Panc1 (cell line): ENCODE measurements around the gene SNRPA. TPM values are rescaled to one million over a fixed set of nuclear protein-coding genes. Genes with fewer than 3 reads are reported as not detected.
"Not testable (repeated sequence)": the region's sequence is repeated elsewhere in the genome, so short reads cannot be mapped to it uniquely, and the experiment has no call there.

Experiments
- ATAC-seq: fragments of 200-7000 bp; cut with Tn5 transposase; 2 replicates; pipeline ENCODE4 v1.9.1; 2020; ENCODE audit warnings: mild to moderate bottlenecking, moderate library complexity
- BruUV-seq: library from RNA; stranded (reverse); fragments of 400-500 nt; replicated peaks from 2 replicates; lab custom pipeline; 2021; lab: Mats Ljungman, UMichigan
- CTCF ChIA-PET: fragments of 300-600 bp; sonication (Branson Sonifier 250); formaldehyde crosslinking; loops from one replicate; lab custom pipeline; 2022; ENCODE audit warnings: antibody characterized with exemption; lab: Charles Lee
- POLR2A ChIA-PET: fragments of 300-600 bp; sonication (Branson Sonifier 250); formaldehyde crosslinking; loops from one replicate; lab custom pipeline; 2022; ENCODE audit warnings: antibody characterized with exemption; lab: Charles Lee
- DNase-seq: peaks from one replicate; pipeline ENCODE4 v3.0.0-alpha.2; 2010; ENCODE audit warnings: low read depth, low spot score
- H3K27ac ChIP-seq: 2 replicates; pipeline ENCODE4 v1.5.1; 2011; ENCODE audit warnings: mild to moderate bottlenecking, low read length, inconsistent platforms
- H3K27me3 ChIP-seq: fragments of 200-500 bp; sonication (Bioruptor generic); 2 replicates; pipeline ENCODE4 v1.6.0; 2014; ENCODE audit warnings: low read length, inconsistent platforms; ENCODE audit not compliant: control insufficient read depth, insufficient read depth
- H3K36me3 ChIP-seq: fragments of 200-500 bp; sonication (Bioruptor generic); 2 replicates; pipeline ENCODE4 v1.5.1; 2014; ENCODE audit warnings: inconsistent platforms, mild to moderate bottlenecking, low read length, moderate library complexity; ENCODE audit not compliant: control insufficient read depth, insufficient read depth
- H3K4me1 ChIP-seq: 2 replicates; pipeline ENCODE4 v1.5.1; 2011; ENCODE audit warnings: inconsistent platforms, mild to moderate bottlenecking, low read length, moderate library complexity; ENCODE audit not compliant: control insufficient read depth, insufficient read depth
- H3K4me3 ChIP-seq, 2 experiments: 2 replicates each; pipeline ENCODE4 v1.5.1; 2011 to 2012; ENCODE audit warnings: low read depth in 2 of 2, low read length in 2 of 2, mild to moderate bottlenecking in 2 of 2, inconsistent platforms in 1 of 2, moderate library complexity in 1 of 2
- H3K9me3 ChIP-seq: fragments of 200-500 bp; sonication (Bioruptor generic); 2 replicates; pipeline ENCODE4 v1.5.1; 2014; ENCODE audit warnings: low read depth, mild to moderate bottlenecking, inconsistent platforms, low read length, moderate library complexity; ENCODE audit not compliant: control insufficient read depth, insufficient read depth
- CTCF ChIP-seq: fragments of 450-650 bp; IDR thresholded peaks from 2 replicates; pipeline ENCODE4 v1.5.1; 2017; ENCODE audit warnings: mild to moderate bottlenecking
- POLR2AphosphoS5 ChIP-seq: IDR thresholded peaks from 2 replicates; pipeline ENCODE4 v1.6.1; 2012; ENCODE audit warnings: mild to moderate bottlenecking, low read depth, low read length, moderate library complexity
- REST ChIP-seq, 2 experiments: IDR thresholded peaks; 2 replicates each; pipeline ENCODE4 v1.6.1; 2011 to 2012; ENCODE audit warnings: low read depth in 2 of 2, control low read depth in 1 of 2, low read length in 1 of 2, mild to moderate bottlenecking in 1 of 2, moderate library complexity in 1 of 2; ENCODE audit not compliant: insufficient read depth in 1 of 2
- SIN3A ChIP-seq: IDR thresholded peaks from 2 replicates; pipeline ENCODE4 v1.6.1; 2012; ENCODE audit warnings: low read depth, mild to moderate bottlenecking, low read length, moderate library complexity, borderline replicate concordance; ENCODE audit not compliant: insufficient read depth
- TCF7L2 ChIP-seq: IDR thresholded peaks from 2 replicates; pipeline ENCODE4 v1.6.1; 2011; ENCODE audit warnings: mild to moderate bottlenecking, low read depth, low read length, inconsistent platforms
- in situ Hi-C: cut with HindIII; loops from 2 replicates; pipeline ENCODE4 v1.10.0; 2016; ENCODE audit warnings: low sequenced_read_pairs, low pct_unique_long_range_greater_than_20kb
- intact Hi-C: fragments of 100-400 bp; cut with micrococcal nuclease; formaldehyde crosslinking; loops from one replicate; pipeline ENCODE4 v1.10.0; 2022; ENCODE audit not compliant: unreplicated experiment
- total RNA-seq: library from RNA; stranded (reverse); gene quantifications from one replicate; pipeline ENCODE4 v1.2.1, GENCODE V29; 2021; ENCODE audit not compliant: unreplicated experiment

SNRPA gene
- total RNA-seq, 1 experiment from 2014 or later = 104 TPM

- ATAC-seq (no peak), DNase-seq (no peak)
- no peaks in the 10 kb centered on the region for H3K27me3 ChIP-seq
- H3K9me3 ChIP-seq = no peaks in the 10 kb centered on the region
- intact Hi-C loops = no loop called here
- peaks cover 17% of the 10 kb centered on the region for H3K36me3 ChIP-seq
- no peak overlapping the region for H3K4me3 ChIP-seq
- TF ChIP-seq REST (IDR thresholded peaks at IDR 0.05; ENCODE audit: insufficient read depth in 1 of 2, low read depth in 2 of 2, low read length in 1 of 2) = no peak
- TF ChIP-seq TCF7L2 = no peak
- TF ChIP-seq SIN3A = no peak
- no peak for TF ChIP-seq POLR2AphosphoS5
- TF ChIP-seq CTCF = no peak
- H3K4me1 ChIP-seq = no peaks in the 10 kb centered on the region
- in situ Hi-C loops = no loop called here
- CTCF ChIA-PET = no interaction called here
- H3K27ac ChIP-seq = no peak overlapping the region
- no TSS peak for BruUV-seq
- POLR2A ChIA-PET = no interaction called here
Observed at GRCh38 chr19:40763526-40763925, 12.5 kb downstream of the SNRPA start.

GRCh38 chr19:40763963-40764362 lies 13.0 kb downstream of the SNRPA start:
- ChIA-PET POLR2A (no interaction called here), CTCF (no interaction called here)
- in situ Hi-C loops = no loop called here
- Histone ChIP-seq H3K27me3 (no peaks in the 10 kb centered on the region), H3K9me3 (no peaks in the 10 kb centered on the region), H3K36me3 (peaks cover 17% of the 10 kb centered on the region), H3K27ac (no peak overlapping the region), H3K4me3 (no peak overlapping the region), H3K4me1 (no peaks in the 10 kb centered on the region)
- ATAC-seq (no peak), DNase-seq (no peak)
- TF ChIP-seq POLR2AphosphoS5 (no peak), CTCF (no peak), REST (IDR thresholded peaks at IDR 0.05; ENCODE audit: insufficient read depth in 1 of 2, low read depth in 2 of 2, low read length in 1 of 2) (no peak), SIN3A (no peak), TCF7L2 (no peak)
- no TSS peak for BruUV-seq
- intact Hi-C loops = no loop called here

GRCh38 chr19:40766385-40766784 lies 15.4 kb downstream of the SNRPA start:
- POLR2A ChIA-PET, in situ Hi-C loops, CTCF ChIA-PET, H3K4me1 ChIP-seq, ATAC-seq, intact Hi-C loops, BruUV-seq, H3K36me3 ChIP-seq, H3K9me3 ChIP-seq, H3K4me3 ChIP-seq, H3K27ac ChIP-seq, DNase-seq, H3K27me3 ChIP-seq: not testable (repeated sequence)
